ENCODE measurements around the gene CASP10. TPM values are rescaled to one million over a fixed set of nuclear protein-coding genes. Genes with fewer than 3 reads are reported as not detected.

The CASP10 gene
- total and polyA plus RNA-seq, 2 of the 13 experiments (the other 11 are each of a cell fraction or from before 2014, with no cell fraction given): 22.2 to 23.8 TPM

DNA sequence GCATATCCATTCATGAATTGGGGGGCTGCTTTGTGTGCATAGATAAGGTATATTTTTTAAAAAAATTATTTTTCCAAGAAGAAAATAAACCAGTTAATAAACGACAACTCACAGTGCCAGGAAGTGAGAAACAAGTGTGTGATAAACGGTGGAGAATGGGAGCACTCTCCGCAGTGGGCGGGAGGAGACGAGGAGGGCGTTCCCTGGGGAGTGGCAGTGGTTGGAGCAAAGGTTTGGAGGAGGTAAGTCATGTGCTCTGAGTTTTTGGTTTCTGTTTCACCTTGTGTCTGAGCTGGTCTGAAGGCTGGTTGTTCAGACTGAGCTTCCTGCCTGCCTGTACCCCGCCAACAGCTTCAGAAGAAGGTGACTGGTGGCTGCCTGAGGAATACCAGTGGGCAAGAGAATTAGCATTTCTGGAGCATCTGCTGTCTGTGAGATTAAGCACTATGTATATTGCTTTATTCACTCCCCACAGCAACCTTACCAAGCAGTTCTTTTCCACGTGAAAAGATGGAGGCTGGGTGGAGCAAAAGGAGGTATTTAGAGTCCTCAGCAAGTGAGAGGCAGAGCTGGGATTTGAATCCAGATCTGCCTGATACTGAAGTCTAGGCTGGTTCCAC, 50.4 kb downstream of the CASP10 start (continued):
- TF ChIP-seq ARNTL (CRISPR knock-in tag; IDR thresholded peaks at IDR 0.05) (no peak), ZNF546 (CRISPR knock-in tag; conservative IDR thresholded peaks at IDR 0.05) (no peak), ZNF790 (CRISPR knock-in tag; IDR thresholded peaks at IDR 0.05; ENCODE audit: borderline replicate concordance) (no peak), ISX (CRISPR knock-in tag; conservative IDR thresholded peaks at IDR 0.05) (no peak), SNAPC2 (CRISPR knock-in tag; IDR thresholded peaks at IDR 0.05) (no peak), ZNF331 (CRISPR knock-in tag; IDR thresholded peaks at IDR 0.05) (peak; percentile 68; the same call in 1 of the 2 replicates), ZNF768 (CRISPR knock-in tag; IDR thresholded peaks at IDR 0.05) (no peak), ZBTB1 (CRISPR knock-in tag; IDR thresholded peaks at IDR 0.05; ENCODE audit: borderline replicate concordance) (no peak), NFIC (IDR thresholded peaks at IDR 0.05; ENCODE audit: low read length) (no peak), ATF7-NPFF (CRISPR knock-in tag; IDR thresholded peaks at IDR 0.05; ENCODE audit: low read depth) (peak; percentile 17; the same call in 1 of the 2 replicates), SOX13 (IDR thresholded peaks at IDR 0.05) (no peak), SOX13 (CRISPR knock-in tag; conservative IDR thresholded peaks at IDR 0.05 in 1 of 2, IDR thresholded peaks at IDR 0.05 in 1 of 2) (peak in 1 of 2 experiments; percentile 38; a peak in 2 of 4 replicates), ZNF460 (CRISPR knock-in tag; IDR thresholded peaks at IDR 0.05; ENCODE audit: borderline replicate concordance) (no peak; the same call in 1 of the 2 replicates)
- TF ChIP-seq, protein P1, sequence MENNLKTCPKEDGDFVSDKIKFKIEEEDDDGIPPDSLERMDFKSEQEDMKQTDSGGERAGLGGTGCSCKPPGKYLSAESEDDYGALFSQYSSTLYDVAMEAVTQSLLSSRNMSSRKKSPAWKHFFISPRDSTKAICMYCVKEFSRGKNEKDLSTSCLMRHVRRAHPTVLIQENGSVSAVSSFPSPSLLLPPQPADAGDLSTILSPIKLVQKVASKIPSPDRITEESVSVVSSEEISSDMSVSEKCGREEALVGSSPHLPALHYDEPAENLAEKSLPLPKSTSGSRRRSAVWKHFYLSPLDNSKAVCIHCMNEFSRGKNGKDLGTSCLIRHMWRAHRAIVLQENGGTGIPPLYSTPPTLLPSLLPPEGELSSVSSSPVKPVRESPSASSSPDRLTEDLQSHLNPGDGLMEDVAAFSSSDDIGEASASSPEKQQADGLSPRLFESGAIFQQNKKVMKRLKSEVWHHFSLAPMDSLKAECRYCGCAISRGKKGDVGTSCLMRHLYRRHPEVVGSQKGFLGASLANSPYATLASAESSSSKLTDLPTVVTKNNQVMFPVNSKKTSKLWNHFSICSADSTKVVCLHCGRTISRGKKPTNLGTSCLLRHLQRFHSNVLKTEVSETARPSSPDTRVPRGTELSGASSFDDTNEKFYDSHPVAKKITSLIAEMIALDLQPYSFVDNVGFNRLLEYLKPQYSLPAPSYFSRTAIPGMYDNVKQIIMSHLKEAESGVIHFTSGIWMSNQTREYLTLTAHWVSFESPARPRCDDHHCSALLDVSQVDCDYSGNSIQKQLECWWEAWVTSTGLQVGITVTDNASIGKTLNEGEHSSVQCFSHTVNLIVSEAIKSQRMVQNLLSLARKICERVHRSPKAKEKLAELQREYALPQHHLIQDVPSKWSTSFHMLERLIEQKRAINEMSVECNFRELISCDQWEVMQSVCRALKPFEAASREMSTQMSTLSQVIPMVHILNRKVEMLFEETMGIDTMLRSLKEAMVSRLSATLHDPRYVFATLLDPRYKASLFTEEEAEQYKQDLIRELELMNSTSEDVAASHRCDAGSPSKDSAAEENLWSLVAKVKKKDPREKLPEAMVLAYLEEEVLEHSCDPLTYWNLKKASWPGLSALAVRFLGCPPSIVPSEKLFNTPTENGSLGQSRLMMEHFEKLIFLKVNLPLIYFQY (CRISPR knock-in tag; IDR thresholded peaks at IDR 0.05; ENCODE audit: borderline replicate concordance): no peak
- TF ChIP-seq, protein P2, sequence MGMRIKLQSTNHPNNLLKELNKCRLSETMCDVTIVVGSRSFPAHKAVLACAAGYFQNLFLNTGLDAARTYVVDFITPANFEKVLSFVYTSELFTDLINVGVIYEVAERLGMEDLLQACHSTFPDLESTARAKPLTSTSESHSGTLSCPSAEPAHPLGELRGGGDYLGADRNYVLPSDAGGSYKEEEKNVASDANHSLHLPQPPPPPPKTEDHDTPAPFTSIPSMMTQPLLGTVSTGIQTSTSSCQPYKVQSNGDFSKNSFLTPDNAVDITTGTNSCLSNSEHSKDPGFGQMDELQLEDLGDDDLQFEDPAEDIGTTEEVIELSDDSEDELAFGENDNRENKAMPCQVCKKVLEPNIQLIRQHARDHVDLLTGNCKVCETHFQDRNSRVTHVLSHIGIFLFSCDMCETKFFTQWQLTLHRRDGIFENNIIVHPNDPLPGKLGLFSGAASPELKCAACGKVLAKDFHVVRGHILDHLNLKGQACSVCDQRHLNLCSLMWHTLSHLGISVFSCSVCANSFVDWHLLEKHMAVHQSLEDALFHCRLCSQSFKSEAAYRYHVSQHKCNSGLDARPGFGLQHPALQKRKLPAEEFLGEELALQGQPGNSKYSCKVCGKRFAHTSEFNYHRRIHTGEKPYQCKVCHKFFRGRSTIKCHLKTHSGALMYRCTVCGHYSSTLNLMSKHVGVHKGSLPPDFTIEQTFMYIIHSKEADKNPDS (CRISPR knock-in tag; IDR thresholded peaks at IDR 0.05): no peak
- TF ChIP-seq, protein P3, sequence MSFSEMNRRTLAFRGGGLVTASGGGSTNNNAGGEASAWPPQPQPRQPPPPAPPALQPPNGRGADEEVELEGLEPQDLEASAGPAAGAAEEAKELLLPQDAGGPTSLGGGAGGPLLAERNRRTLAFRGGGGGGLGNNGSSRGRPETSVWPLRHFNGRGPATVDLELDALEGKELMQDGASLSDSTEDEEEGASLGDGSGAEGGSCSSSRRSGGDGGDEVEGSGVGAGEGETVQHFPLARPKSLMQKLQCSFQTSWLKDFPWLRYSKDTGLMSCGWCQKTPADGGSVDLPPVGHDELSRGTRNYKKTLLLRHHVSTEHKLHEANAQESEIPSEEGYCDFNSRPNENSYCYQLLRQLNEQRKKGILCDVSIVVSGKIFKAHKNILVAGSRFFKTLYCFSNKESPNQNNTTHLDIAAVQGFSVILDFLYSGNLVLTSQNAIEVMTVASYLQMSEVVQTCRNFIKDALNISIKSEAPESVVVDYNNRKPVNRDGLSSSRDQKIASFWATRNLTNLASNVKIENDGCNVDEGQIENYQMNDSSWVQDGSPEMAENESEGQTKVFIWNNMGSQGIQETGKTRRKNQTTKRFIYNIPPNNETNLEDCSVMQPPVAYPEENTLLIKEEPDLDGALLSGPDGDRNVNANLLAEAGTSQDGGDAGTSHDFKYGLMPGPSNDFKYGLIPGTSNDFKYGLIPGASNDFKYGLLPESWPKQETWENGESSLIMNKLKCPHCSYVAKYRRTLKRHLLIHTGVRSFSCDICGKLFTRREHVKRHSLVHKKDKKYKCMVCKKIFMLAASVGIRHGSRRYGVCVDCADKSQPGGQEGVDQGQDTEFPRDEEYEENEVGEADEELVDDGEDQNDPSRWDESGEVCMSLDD (CRISPR knock-in tag; IDR thresholded peaks at IDR 0.05; ENCODE audit: borderline replicate concordance): no peak
- TF ChIP-seq, protein P4, sequence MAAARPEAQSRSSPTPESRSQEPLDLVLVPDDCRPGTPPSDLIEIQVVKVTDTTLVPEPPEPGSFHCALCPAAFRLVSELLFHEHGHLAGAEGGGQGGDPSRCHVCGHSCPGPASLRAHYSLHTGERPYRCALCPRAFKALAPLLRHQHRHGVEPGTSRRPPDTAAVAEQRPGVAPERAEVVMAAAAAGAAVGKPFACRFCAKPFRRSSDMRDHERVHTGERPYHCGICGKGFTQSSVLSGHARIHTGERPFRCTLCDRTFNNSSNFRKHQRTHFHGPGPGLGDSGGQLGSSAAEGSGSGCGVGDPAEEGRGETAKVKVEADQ (CRISPR knock-in tag; IDR thresholded peaks at IDR 0.05; ENCODE audit: borderline replicate concordance): 0 out of 2 replicates have a peak, but pooled peaks have one; percentile 26
- TF ChIP-seq, protein P5, sequence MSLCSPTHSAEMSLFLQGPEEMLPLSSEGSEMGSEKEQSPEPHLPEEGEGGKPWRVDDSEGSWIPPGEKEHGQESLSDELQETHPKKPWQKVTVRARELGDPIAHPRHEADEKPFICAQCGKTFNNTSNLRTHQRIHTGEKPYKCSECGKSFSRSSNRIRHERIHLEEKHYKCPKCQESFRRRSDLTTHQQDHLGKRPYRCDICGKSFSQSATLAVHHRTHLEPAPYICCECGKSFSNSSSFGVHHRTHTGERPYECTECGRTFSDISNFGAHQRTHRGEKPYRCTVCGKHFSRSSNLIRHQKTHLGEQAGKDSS (CRISPR knock-in tag; IDR thresholded peaks at IDR 0.05; ENCODE audit: borderline replicate concordance, low read depth): peak; percentile 92

All from HepG2 (cell line).